Fibroblast of lung (primary cell): ENCODE data around the gene SST. TPM values are rescaled to one million over a fixed set of nuclear protein-coding genes. Genes with fewer than 3 reads are reported as not detected.

Experiments used
- DNase-seq, 2 donors: peaks; one replicate each; pipeline versions ENCODE4 v3.0.0 to v3.0.0-alpha.2; 2010; ENCODE audit warnings: low read depth in 2 of 2
- H2AFZ ChIP-seq: 2 replicates; pipeline ENCODE4 v1.5.1; 2012; ENCODE audit warnings: low read length, control low read depth, inconsistent platforms
- H3K27ac ChIP-seq: 2 replicates; pipeline ENCODE4 v1.5.1; 2011; ENCODE audit warnings: low read length, control low read depth; ENCODE audit not compliant: insufficient read depth
- H3K27me3 ChIP-seq: 2 replicates; pipeline ENCODE4 v1.5.1; 2011; ENCODE audit warnings: mild to moderate bottlenecking, low read length; ENCODE audit not compliant: control insufficient read depth, insufficient read depth
- H3K36me3 ChIP-seq: 2 replicates; pipeline ENCODE4 v1.5.1; 2011; ENCODE audit warnings: low read length; ENCODE audit not compliant: control insufficient read depth, insufficient read depth
- H3K4me1 ChIP-seq: 2 replicates; pipeline ENCODE4 v1.5.1; 2011; ENCODE audit warnings: low read length; ENCODE audit not compliant: control insufficient read depth, insufficient read depth; ENCODE audit errors: extremely low read depth
- H3K4me2 ChIP-seq: 2 replicates; pipeline ENCODE4 v1.5.1; 2011; ENCODE audit warnings: low read length, control low read depth; ENCODE audit not compliant: insufficient read depth; ENCODE audit errors: extremely low read depth
- H3K4me3 ChIP-seq, 4 experiments: fragments of 200-600 bp in 1 of 4; sonication (generic) in 1 of 4; replicated peaks in 1 of 4; 2 replicates each; pipeline ENCODE4 v1.5.1; 2011 to 2016; ENCODE audit warnings: low read length in 4 of 4, low read depth in 3 of 4, mild to moderate bottlenecking in 3 of 4, control low read depth in 2 of 4, inconsistent platforms in 1 of 4, mixed read lengths in 1 of 4; ENCODE audit not compliant: insufficient read depth in 1 of 4; ENCODE audit errors: control extremely low read depth in 1 of 4
- H3K79me2 ChIP-seq: 2 replicates; pipeline ENCODE4 v1.5.1; 2012; ENCODE audit warnings: mild to moderate bottlenecking, low read length, inconsistent platforms; ENCODE audit not compliant: control insufficient read depth, insufficient read depth
- H3K9ac ChIP-seq: 2 replicates; pipeline ENCODE4 v1.5.1; 2011; ENCODE audit warnings: mild to moderate bottlenecking, low read length, control low read depth; ENCODE audit not compliant: insufficient read depth
- H3K9me3 ChIP-seq: 2 replicates; pipeline ENCODE4 v1.5.1; 2012; ENCODE audit warnings: low read depth, low read length; ENCODE audit not compliant: control insufficient read depth, insufficient read depth
- H4K20me1 ChIP-seq: 2 replicates; pipeline ENCODE4 v1.5.1; 2011; ENCODE audit warnings: low read length; ENCODE audit not compliant: control insufficient read depth, insufficient read depth; ENCODE audit errors: extremely low read depth
- CTCF ChIP-seq, 2 donors: IDR thresholded peaks in 1 of 2; conservative IDR thresholded peaks in 1 of 2; 1 replicate in 1 of 2; 2 replicates in 1 of 2; pipeline ENCODE4 v1.5.1; 2011 to 2012; ENCODE audit warnings: low read length in 2 of 2, control low read depth in 1 of 2, inconsistent platforms in 1 of 2, low read depth in 1 of 2, mild to moderate bottlenecking in 1 of 2
- EZH2 ChIP-seq: IDR thresholded peaks from 2 replicates; pipeline ENCODE4 v1.5.1; 2012; ENCODE audit warnings: low read length, control low read depth, mild to moderate bottlenecking; ENCODE audit errors: missing control alignments
- polyA plus RNA-seq, 2 donors: library from polyadenylated mRNA; depleted of rRNA in 1 of 2; stranded (reverse) in 1 of 2; unstranded in 1 of 2; fragments of >200 nt; gene quantifications; 2 replicates each; pipeline ENCODE4 v1.2.1, GENCODE V29; 2011 to 2012; ENCODE audit warnings: missing spikeins in 1 of 2
- total RNA-seq: library from RNA; depleted of rRNA; stranded (reverse); fragments of >200 nt; gene quantifications from 2 replicates; pipeline ENCODE4 v1.2.1, GENCODE V29; 2014

Gene SST
- total and polyA plus RNA-seq, 2 donors (not counting 1 experiment from before 2014, with no cell fraction given) = not detected

- DNase-seq = peak in 1 of 2 donors; percentile 33
- H3K36me3 ChIP-seq = no peaks in the 10 kb centered on the region
- no peaks in the 10 kb centered on the region for H4K20me1 ChIP-seq
- no peak overlapping the region for H3K27ac ChIP-seq
- no peak overlapping the region for H2AFZ ChIP-seq
- H3K4me1 ChIP-seq = peaks cover 4% of the 10 kb centered on the region
- no peak overlapping the region for H3K4me3 ChIP-seq
- no peaks in the 10 kb centered on the region for H3K9me3 ChIP-seq
- H3K79me2 ChIP-seq = no peaks in the 10 kb centered on the region
- H3K4me2 ChIP-seq = no peak overlapping the region
- no peak overlapping the region for H3K9ac ChIP-seq
- H3K27me3 ChIP-seq = peaks cover 6% of the 10 kb centered on the region
- no peak for TF ChIP-seq CTCF (conservative IDR thresholded peaks at IDR 0.05 in 1 of 2, IDR thresholded peaks at IDR 0.05 in 1 of 2; ENCODE audit: low read depth in 1 of 2, low read length in 2 of 2)
- TF ChIP-seq EZH2 = no peak
Measured at GRCh38 chr3:187695449-187695848, 25.3 kb upstream of the SST start.

- H3K79me2 ChIP-seq = no peaks in the 10 kb centered on the region
- H3K4me2 ChIP-seq = no peak overlapping the region
- peaks cover 4% of the 10 kb centered on the region for H3K4me1 ChIP-seq
- no peaks in the 10 kb centered on the region for H3K36me3 ChIP-seq
- H4K20me1 ChIP-seq = no peaks in the 10 kb centered on the region
- peak; percentile 40 to 67 for DNase-seq
- TF ChIP-seq EZH2 (no peak), CTCF (conservative IDR thresholded peaks at IDR 0.05 in 1 of 2, IDR thresholded peaks at IDR 0.05 in 1 of 2; ENCODE audit: low read depth in 1 of 2, low read length in 2 of 2) (no peak)
- H3K9ac ChIP-seq = no peak overlapping the region
- no peak overlapping the region for H3K4me3 ChIP-seq
- no peak overlapping the region for H2AFZ ChIP-seq
- H3K27ac ChIP-seq = no peak overlapping the region
- no peaks in the 10 kb centered on the region for H3K9me3 ChIP-seq
- H3K27me3 ChIP-seq = peaks cover 6% of the 10 kb centered on the region
Measured at GRCh38 chr3:187694801-187695200, 24.6 kb upstream of the SST start.

- Histone ChIP-seq H3K36me3 (no peaks in the 10 kb centered on the region), H4K20me1 (no peaks in the 10 kb centered on the region)
- DNase-seq = no peak
Measured at GRCh38 chr3:187693431-187693830, 23.2 kb upstream of the SST start.

More at GRCh38 chr3:187693431-187693830, 23.2 kb upstream of the SST start:
- Histone ChIP-seq H3K27ac (no peak overlapping the region), H3K79me2 (no peaks in the 10 kb centered on the region), H2AFZ (no peak overlapping the region), H3K4me1 (peaks cover 4% of the 10 kb centered on the region), H3K4me3 (no peak overlapping the region), H3K9ac (no peak overlapping the region), H3K4me2 (no peak overlapping the region), H3K9me3 (no peaks in the 10 kb centered on the region), H3K27me3 (peaks cover 6% of the 10 kb centered on the region)
- TF ChIP-seq EZH2 (no peak), CTCF (conservative IDR thresholded peaks at IDR 0.05 in 1 of 2, IDR thresholded peaks at IDR 0.05 in 1 of 2; ENCODE audit: low read depth in 1 of 2, low read length in 2 of 2) (no peak)
